ENCODE data around the gene PAPOLG. TPM values are rescaled to one million over a fixed set of nuclear protein-coding genes. Genes with fewer than 3 reads are reported as not detected.

Gene PAPOLG
- total and polyA plus RNA-seq, 2 of the 13 experiments (the other 11 are each of a cell fraction or from before 2014, with no cell fraction given) = 10.1 to 10.4 TPM

DNA sequence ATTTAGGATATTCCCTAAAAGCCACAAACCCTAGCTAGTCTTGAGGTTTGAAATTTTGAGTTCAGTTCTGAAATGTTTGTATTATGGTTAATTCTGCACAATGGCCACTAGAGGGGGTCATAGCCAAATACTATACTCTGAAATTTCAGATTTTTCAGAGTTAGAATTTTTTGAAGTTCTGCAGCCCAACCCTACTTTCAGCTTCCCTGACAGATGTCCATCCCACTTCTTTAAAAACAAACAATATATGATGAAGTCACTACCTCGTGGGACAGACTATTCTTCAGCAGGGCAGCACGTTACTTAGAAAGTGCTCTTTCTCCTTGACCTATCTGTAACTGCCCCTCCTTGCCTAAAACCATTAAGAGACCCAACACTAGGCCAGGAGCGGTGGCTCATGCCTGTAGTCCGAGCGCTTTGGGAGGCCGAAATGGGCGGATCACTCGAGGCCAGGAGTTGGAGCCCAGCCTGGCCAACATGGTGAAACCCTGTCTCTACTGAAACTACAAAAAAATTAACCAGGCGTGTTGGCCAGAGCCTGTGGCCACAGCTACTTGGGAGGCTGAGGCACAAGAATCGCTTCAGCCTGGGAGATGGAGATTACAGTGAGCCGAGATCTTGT is 48.2 kb upstream of the PAPOLG start (continued):
- TF ChIP-seq, protein P1, sequence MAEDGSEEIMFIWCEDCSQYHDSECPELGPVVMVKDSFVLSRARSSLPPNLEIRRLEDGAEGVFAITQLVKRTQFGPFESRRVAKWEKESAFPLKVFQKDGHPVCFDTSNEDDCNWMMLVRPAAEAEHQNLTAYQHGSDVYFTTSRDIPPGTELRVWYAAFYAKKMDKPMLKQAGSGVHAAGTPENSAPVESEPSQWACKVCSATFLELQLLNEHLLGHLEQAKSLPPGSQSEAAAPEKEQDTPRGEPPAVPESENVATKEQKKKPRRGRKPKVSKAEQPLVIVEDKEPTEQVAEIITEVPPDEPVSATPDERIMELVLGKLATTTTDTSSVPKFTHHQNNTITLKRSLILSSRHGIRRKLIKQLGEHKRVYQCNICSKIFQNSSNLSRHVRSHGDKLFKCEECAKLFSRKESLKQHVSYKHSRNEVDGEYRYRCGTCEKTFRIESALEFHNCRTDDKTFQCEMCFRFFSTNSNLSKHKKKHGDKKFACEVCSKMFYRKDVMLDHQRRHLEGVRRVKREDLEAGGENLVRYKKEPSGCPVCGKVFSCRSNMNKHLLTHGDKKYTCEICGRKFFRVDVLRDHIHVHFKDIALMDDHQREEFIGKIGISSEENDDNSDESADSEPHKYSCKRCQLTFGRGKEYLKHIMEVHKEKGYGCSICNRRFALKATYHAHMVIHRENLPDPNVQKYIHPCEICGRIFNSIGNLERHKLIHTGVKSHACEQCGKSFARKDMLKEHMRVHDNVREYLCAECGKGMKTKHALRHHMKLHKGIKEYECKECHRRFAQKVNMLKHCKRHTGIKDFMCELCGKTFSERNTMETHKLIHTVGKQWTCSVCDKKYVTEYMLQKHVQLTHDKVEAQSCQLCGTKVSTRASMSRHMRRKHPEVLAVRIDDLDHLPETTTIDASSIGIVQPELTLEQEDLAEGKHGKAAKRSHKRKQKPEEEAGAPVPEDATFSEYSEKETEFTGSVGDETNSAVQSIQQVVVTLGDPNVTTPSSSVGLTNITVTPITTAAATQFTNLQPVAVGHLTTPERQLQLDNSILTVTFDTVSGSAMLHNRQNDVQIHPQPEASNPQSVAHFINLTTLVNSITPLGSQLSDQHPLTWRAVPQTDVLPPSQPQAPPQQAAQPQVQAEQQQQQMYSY (CRISPR knock-in tag; IDR thresholded peaks at IDR 0.05) = no peak
- TF ChIP-seq ZNF326 (CRISPR knock-in tag; IDR thresholded peaks at IDR 0.05; ENCODE audit: borderline replicate concordance) (no peak), ZNF317 (CRISPR knock-in tag; IDR thresholded peaks at IDR 0.05) (no peak), ZNF615 (CRISPR knock-in tag; IDR thresholded peaks at IDR 0.05; ENCODE audit: borderline replicate concordance) (no peak), GABPA (IDR thresholded peaks at IDR 0.05; ENCODE audit: low read depth, low read length) (no peak), GABPA (CRISPR knock-in tag; IDR thresholded peaks at IDR 0.05; ENCODE audit: low read depth) (no peak), ZNF432 (CRISPR knock-in tag; IDR thresholded peaks at IDR 0.05; ENCODE audit: borderline replicate concordance) (no peak), ATF1 (CRISPR knock-in tag; IDR thresholded peaks at IDR 0.05) (no peak), ZNF251 (CRISPR knock-in tag; IDR thresholded peaks at IDR 0.05) (no peak), RAD21 (CRISPR knock-in tag; IDR thresholded peaks at IDR 0.05) (peak; percentile 55), BRCA1 (CRISPR knock-in tag; IDR thresholded peaks at IDR 0.05) (no peak), ZNF235 (CRISPR knock-in tag; IDR thresholded peaks at IDR 0.05; ENCODE audit: borderline replicate concordance) (no peak), NFIB (CRISPR knock-in tag; IDR thresholded peaks at IDR 0.05; ENCODE audit: borderline replicate concordance) (no peak), MED1 (CRISPR knock-in tag; IDR thresholded peaks at IDR 0.05) (no peak), ZNF589 (CRISPR knock-in tag; conservative IDR thresholded peaks at IDR 0.05) (no peak)
- TF ChIP-seq, protein P2, sequence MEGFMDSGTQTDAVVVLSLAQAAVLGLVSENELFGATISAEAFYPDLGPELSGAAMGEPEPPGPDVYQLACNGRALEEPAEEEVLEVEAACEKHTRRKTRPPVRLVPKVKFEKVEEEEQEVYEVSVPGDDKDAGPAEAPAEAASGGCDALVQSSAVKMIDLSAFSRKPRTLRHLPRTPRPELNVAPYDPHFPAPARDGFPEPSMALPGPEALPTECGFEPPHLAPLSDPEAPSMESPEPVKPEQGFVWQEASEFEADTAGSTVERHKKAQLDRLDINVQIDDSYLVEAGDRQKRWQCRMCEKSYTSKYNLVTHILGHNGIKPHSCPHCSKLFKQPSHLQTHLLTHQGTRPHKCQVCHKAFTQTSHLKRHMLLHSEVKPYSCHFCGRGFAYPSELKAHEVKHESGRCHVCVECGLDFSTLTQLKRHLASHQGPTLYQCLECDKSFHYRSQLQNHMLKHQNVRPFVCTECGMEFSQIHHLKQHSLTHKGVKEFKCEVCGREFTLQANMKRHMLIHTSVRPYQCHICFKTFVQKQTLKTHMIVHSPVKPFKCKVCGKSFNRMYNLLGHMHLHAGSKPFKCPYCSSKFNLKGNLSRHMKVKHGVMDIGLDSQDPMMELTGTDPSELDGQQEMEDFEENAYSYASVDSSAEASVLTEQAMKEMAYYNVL (CRISPR knock-in tag; IDR thresholded peaks at IDR 0.05; ENCODE audit: borderline replicate concordance) = no peak
- TF ChIP-seq, protein P3, sequence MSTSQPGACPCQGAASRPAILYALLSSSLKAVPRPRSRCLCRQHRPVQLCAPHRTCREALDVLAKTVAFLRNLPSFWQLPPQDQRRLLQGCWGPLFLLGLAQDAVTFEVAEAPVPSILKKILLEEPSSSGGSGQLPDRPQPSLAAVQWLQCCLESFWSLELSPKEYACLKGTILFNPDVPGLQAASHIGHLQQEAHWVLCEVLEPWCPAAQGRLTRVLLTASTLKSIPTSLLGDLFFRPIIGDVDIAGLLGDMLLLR (CRISPR knock-in tag; IDR thresholded peaks at IDR 0.05) = no peak
- TF ChIP-seq, protein P4, sequence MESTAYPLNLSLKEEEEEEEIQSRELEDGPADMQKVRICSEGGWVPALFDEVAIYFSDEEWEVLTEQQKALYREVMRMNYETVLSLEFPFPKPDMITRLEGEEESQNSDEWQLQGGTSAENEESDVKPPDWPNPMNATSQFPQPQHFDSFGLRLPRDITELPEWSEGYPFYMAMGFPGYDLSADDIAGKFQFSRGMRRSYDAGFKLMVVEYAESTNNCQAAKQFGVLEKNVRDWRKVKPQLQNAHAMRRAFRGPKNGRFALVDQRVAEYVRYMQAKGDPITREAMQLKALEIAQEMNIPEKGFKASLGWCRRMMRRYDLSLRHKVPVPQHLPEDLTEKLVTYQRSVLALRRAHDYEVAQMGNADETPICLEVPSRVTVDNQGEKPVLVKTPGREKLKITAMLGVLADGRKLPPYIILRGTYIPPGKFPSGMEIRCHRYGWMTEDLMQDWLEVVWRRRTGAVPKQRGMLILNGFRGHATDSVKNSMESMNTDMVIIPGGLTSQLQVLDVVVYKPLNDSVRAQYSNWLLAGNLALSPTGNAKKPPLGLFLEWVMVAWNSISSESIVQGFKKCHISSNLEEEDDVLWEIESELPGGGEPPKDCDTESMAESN (CRISPR knock-in tag; conservative IDR thresholded peaks at IDR 0.05) = 0 out of 2 replicates have a peak, but pooled peaks have one; percentile 28
- TF ChIP-seq, protein P5, sequence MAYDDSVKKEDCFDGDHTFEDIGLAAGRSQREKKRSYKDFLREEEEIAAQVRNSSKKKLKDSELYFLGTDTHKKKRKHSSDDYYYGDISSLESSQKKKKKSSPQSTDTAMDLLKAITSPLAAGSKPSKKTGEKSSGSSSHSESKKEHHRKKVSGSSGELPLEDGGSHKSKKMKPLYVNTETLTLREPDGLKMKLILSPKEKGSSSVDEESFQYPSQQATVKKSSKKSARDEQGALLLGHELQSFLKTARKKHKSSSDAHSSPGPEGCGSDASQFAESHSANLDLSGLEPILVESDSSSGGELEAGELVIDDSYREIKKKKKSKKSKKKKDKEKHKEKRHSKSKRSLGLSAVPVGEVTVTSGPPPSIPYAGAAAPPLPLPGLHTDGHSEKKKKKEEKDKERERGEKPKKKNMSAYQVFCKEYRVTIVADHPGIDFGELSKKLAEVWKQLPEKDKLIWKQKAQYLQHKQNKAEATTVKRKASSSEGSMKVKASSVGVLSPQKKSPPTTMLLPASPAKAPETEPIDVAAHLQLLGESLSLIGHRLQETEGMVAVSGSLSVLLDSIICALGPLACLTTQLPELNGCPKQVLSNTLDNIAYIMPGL (CRISPR knock-in tag; IDR thresholded peaks at IDR 0.05; ENCODE audit: borderline replicate concordance in 1 of 2, low read depth in 1 of 2) = 0 out of 4 replicates have a peak, but pooled peaks of 1 of the 2 experiments have one; percentile 30

Data from HepG2 (cell line).